NCI-H1436 (cell line): ENCODE measurements around the gene STUM.

Source experiments
- DNase-seq: peaks from one replicate; lab custom pipeline; 2025; lab: John Stamatoyannopoulos, UW

Gene STUM

DNA sequence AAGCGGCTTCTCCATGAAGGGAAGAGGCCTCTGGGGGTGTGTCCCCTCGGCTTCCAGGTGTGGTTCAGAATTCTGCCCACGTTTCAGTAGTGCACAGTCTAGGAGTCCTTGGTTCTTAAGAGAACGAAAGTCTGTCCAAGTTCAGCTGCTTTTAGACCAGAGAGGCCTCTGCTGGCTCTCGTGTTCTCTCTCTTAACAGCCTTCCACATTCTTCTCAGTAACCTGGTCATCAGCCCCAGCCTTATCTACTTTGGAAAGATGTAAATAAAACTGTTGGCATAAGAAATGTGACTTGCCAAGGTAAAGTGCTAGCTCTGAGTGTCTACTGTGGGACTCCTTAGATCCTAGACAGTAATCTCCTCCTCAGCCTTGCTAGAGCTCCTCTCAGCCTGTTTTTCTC, 15.3 kb upstream of the STUM start:
- no peak for DNase-seq

DNA sequence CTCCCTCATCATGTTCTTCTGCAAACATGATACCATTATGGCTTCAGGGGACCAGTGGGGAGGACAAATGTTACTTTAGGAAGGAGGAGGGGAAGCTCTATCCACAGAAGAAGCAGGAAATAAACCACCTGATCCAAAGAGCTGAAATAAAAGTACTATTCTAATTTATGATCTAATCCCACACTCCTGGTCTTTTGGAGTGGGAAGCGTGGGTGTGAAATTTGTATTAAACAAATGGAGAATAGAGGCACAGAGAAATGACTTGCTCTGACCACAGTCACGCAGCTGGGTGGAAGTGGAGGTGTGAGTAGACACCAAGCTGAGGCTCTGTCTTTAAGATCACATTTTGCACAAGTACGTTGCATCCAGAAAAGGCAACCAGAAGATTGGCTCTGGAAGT, 14.5 kb upstream of the STUM start:
- no peak for DNase-seq

DNA sequence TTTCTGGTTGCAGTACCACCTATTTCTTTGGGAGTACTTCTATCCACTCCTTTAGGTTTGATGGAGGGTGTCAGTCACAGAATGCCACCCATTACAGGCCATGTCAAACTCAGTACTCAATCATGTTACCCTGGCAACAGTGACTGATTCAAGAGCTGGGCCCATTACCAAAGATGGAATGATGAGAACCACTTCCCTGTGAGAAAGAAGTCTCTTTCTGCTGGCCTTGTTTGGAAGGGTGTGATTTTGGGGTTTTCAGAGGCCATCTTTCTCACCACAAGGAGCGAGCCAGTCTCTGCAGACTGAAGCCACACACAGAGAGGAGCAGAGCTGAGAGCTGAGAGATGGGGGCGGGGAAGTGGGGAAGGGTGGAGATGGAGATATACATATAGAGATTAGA, 13.9 kb upstream of the STUM start:
- no peak for DNase-seq

DNA sequence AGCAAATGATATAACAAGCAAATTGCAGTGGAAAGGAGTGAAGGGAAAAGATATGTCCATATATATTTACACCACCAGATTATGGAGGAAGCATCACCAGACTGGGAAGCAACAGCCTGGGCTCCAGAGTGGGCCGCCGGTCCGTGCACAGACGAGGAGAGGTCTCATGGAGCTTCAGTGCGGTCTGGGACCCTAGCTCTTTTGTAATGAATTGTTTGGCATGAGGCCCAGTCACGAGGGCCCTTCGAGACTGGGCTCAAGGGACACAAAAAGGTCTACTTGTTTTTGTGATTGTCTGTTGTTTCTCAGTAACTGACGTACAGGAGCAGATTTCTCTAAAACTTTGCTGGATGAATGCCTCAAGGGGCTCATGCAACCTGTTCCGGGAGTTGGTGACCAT, 12.9 kb upstream of the STUM start:
- no peak for DNase-seq

DNA sequence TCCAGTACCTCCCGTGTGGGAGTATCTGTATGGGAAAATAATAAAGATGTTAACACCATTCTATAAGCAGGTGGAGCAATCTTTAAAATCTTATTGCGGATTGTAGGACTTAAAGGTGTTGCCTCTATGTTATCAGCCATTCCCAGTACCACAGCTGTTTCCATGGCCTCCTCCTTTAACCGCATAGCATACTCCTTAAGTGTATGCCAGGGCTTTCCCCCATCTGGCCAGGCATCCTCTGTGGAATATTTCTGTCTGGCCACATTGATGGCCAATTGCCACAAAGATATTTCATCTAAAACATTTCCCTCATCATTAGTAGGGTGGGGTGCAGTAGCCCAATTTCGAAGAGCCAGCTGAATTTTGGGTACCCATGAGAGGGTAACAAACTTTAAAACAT, 7.3 kb upstream of the STUM start:
- no peak for DNase-seq

DNA sequence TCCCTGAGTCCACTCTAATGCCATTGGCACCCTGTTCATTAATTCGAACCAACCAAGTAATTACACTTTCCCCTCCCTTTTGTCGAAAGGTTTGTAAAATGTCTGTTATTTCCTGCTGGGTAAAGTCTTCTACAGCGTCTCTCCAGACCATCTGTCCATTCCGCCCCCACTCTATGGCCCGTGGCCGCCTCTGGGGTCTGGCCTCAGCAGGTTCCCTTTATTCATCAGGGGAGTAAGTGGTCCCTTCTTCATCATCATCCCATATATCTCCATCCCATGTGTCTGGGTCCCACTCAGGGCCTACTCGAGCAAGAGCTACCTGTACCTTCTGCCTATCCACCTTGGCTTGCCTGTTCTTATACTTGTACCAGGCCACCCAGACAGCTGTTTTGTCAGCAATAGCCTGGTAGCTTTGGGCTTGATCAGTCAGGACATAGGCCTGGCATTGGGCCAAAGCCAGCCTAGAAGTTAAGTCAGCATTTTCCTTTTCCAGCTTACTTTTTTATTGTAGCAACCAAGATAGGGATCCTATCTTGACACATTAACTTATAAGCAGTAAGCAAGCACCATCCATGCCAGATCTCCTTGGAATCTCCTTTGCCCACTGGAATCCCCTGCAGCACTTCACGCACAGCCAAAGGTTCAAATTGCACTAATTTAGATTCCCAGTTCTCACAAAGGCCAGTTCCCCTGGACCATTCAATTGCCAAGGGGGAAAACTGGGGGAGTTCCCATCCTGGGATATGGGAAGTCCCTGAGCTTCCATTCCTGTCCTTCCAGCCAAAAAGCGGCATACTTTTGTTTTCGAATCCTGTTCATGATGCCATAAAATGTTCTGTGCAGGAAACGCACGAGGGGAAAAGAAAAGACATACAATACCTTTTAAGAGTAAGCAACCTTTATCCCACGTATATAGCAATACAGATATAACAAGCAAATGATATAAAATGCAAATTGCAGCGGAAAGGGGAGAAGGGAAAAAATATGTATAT, 6.6 kb upstream of the STUM start:
- DNase-seq: no peak

DNA sequence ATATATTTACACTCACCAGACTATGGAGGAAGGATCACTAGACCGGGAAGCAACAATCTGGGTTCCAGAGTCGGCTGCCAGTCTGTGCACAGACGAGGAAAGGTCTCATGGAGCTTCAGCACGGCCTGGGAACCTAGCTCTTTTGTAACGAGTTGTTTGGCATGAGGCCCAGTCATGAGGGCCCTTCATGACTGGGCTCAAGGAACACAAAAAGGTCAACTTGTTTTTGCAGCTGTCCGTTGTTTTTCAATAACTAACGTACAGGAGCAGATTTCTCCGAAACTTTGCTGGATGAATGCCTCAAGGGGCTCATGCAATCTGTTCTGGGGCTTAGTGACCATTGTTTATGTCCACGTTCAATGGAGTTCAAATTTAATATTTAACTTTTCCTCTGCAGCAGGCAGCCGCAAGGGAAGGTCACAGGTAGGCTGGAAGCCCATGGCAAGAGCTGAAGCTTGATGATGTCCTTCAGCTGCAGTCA, 5.9 kb upstream of the STUM start:
- no peak for DNase-seq

DNA sequence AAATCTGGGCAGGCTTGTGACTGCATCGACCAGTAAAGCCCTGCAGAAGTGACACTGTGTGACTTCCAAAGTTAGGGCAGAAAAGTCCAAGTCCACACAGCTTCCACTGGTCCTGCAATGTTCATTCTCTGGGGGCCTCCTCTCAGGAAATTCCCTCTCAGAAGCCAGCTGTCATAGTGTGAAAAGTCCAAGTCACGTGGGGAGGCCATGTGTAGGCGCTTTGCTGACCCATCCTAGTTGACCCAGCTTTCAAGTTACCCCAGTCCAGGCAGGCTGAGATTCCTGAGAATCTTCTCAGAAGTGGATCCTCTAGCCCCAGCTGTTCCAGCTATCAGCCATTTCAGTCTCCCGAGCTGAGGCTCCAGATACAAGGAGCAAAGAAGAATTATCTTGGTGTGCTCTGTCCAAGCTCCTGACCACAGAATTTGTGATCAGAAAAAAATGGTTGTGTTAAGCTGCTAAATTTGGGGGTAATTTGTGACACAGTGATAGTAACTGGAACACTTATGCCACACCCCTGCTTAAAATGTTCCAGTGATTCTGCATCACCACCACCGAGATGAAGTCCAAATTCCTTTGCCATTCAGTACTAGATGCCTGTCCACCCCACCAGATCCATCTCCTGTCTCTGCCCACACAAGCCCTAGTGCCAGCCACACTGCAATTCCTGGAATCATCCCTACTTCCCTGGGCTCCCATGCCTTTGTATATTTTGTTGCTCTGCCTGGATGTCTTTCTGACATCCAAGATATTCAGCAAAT, 2.5 kb upstream of the STUM start:
- no peak for DNase-seq

DNA sequence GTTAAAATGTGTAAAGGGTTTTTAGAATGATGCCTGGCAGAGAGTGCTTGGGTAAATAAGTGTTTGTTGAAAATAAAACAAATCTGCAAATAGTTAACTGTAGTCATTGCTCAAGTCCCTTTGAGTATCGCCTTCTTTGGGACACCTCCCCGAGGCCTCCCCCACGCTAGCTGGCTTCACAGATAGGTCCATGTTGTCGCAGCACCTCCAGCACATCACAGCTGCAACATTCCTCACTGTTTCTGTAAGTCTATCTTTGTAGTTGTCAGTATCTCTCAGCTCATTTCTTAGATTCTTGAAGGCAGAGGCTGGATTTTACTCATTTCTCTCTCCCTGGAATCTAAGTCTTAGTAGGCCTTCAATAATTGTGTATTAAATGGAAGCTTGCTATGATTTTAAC, 1.6 kb upstream of the STUM start:
- no peak for DNase-seq

DNA sequence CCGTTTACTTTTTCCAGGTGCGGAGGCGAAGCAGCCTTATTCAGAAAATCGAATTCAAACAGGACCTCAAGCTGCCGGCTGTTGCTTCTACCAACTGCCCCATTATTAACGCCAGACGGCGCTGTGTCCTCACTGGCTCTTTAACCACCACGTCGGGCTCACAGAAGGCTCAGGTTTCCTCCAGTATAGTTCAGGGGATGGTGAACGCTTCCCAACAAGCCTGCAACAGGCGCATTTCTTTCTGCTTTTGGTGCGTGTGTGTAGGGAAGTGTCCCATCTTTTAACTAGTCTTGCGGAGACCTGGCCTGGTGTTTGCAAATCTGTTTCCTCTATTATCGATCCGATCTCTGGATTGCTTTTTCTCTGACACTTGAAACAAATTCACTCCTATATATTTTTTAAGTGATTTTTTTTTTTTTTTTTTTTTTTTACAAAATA, 791 bp upstream of the STUM start:
- DNase-seq: peak; percentile 93

DNA sequence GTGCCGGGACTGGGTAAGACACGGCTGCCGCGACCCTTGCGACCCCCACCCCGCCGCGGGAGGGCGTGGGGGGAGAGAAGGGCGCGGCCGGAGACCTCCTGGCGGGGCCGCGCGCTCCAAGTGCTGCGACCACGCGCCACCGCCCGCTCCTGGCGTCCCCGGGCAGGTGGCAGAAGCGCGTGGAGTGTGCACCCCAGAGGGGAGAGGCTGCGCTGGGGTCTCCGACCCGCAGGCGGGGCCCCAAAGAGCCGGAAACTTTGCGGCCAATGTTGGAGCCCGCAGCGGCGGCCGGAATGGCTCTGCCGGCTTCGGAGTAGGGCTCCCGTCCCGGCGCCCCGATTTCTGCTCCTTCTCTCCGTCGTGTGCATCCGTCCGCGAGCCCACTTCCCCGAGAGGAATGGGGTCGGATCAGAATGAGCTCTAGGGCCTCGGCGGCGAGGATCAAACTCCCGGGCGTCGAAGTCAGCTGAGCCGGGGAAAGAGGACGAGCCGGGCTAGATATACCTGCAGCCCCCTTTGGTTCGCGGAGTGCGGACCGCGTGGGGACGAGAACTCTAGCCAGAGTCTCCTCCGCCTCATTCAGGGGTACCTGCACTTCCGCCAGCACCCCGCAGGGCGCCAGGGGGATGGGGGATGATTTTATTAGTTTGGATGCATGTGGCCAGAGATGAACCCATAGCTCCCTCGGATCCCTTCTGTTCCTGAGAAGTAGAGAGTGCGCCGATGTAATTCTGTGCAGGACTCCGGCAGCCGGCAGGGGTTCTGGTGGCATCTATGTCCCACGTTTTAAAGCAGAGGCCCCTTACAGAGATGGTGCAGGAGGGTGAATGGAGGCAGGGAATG, 751 bp downstream of the STUM start:
- no peak for DNase-seq

DNA sequence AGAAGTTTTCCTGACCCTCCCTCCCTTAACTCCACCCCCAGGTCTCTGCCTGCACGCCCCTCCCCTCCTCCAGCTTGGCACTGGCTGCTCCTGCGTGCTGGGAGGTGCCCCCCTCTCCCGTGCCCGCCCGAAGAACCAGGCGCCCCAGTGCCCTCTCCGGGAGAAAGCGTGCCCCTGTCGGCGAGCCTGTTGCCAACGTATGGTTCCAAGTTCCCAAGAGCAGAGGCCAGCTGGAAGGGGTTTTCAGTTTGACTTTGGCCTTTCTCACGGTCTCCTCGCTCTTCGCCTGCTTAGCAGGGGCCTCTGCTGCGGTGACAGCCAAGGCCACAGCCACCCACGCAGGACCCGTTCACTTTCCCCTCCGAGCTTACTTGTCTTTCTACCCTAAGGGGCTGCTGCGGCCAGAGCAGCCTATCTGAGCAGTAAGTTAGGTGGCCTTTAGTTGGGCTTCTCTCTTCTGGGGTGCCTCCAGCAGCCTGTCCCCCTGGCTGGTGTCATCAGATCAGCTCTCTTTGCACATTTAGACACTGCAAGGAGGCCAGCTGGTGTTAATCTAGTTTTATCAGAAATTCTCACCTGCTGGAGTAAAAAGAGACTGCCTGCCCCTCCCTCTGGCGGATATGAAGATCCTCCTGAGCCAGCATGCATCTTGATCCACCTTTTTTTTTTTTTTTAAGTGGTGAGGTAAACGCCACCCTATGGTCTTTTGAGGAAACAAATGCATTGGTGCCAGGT, 1.5 kb downstream of the STUM start:
- DNase-seq: peak; percentile 49

DNA sequence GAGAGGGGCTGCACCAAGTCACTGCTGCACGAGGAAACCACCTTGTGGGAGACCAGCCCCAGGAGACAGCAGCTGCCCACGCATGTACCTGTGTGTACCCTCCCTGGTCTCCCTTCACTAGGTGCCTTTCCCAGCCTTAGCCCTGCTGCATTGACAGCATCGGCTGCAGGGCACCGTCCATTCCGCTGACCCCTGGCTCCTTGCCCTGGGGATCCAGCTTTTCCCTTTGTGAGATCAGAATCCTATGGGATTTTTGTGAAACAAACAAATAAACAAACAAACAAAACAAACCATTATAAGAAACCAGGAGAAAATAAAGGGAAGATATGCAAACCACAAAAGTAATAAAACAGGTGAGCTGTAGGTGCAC, 2.1 kb downstream of the STUM start:
- no peak for DNase-seq

DNA sequence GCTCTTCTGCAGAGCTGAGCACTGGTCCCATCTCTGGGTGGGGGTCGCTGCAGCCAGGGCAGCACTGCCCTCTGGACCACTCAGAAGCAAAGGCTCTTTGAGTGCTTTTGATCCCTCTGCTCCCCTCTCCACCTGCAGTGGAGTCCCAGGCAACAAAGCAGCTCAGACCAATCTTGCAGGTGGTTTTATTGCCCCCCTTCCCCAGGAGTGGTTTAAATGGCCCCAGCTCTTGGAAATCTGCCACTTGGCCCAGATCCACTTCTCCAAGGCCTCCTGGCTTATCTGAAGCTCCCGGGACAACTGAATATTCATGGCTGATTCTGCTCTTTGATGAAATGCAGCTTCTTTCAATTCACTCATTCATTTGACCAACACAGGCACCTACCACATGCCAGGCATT, 2.7 kb downstream of the STUM start:
- no peak for DNase-seq

DNA sequence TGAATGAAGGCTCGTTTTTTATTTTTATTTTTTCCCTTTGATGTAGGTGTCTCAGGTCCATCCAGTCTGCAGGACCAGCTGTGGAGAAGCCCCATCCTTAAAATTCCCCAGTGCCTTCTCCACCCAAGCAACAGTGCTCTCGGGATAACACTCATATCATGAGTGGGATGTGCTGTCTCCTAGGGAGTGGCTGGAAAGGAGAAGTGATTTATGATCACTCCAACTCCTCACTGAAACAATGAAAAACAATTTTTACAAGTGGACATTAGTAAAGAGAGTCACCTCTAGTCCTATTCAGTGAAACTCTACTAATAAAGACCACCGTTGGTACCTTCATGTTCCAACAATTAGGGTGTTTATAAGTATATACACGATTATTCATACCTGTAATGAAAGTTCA, 3.5 kb downstream of the STUM start:
- DNase-seq: no peak

DNA sequence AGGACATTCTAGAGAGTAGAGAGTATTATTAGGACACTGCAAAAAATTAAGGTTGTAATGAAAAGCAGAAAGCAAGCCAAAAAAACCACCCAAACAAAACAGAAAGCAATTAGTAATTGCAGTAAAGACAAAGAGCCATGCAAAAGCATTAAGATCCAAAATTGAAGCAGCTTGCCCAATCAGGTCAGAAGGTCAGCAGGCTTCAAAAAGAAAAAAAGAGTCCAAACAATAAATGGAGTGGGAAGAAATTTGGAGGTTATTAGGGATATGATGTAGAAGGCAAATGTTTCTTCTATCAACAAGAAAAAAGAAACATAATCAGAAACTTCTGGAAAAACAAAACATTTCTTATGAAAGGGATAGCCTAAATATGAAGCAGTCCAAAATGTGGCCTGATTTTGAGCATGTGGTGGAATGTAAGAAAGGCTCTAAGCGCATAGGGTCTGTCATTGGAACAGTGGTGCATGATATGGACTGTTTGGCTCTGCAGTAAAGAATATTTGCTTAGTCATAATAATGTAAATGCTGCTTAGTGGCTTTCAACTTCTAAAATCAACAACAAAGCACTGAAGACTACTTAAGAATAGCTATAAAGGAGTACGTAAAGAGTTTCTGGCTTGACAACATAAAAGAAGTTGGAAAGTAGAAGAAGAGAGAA, 4.8 kb downstream of the STUM start:
- no peak for DNase-seq

DNA sequence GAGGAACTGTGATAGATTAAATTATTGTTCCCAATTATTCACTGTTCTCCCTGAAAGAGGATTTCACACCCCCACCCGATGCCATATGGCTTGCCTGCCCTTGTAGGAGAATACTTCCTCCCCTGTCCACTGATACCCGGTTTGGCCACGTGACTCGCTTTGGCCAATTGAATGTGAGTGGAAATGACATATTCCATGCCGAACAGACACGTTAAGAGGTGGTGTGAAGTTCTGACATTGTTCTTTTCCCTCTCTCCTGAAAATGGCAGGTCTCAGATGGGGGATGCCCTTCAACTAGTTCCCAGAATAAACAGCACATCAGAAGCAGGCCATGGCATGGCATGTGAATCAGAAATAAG, 5.3 kb downstream of the STUM start:
- DNase-seq: no peak

DNA sequence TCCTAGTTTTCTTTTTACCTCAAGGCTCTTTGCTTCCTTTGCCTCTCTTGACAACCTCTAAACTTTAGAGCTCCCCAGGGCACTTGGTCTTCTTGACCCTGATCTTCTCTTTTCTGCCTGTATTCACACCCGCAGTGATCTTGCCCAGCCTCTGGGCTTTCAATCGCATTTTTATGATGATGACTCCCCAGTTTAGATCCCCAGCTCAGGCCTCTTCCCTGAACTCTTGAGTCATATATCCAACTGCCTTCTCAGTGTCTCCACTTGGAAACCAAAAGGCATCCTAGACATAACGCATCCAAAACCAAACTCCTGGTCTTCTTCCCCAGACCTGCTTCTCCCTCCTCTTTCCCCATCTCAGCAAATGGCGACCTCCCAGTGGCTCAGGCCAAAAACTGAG, 6.5 kb downstream of the STUM start:
- DNase-seq: no peak

DNA sequence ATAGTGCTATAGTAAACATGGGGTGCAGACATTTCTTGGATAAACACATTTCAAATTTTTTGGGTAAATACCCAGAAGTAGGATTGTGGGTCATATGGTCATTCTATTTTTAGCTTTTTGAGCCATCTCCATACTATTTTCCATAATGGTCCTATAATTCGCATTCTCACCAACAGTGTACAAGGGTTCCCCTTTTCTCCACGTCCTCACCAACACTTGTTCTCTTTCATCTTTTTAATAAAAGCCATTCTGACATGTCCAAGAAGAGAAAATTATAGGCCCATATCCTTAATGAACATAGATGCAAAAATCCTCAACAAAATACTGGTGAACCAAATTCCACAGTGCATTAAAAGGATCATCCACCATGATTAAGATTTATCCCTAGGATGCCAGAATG, 8.9 kb downstream of the STUM start:
- no peak for DNase-seq

DNA sequence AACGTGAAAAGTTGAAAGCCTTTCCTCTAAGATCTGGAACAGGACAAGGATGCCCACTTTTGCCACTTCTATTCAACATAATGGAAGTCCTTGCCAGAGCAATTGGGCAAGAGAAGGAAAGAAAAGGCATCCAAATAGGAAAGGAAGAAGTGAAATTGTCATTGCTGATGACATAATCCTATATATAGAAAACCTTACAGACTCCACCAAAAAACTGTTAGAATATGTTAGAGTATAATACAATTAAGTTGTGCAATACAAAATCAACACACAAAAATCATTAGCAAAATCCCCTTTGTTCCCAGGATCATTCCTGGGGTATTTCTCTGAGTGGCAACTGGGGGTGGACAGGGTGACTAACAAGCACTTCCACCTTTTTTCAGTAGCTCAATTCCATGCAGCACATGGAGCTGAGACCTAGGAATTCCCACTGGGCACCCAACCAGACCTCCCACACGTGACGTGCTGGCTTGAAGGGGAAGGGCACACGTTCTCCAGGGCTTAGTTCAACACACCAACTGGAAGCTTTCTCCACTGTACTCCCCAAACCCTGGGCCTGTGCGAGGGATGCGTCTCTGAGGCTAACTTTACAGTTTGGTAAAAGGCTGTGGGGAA, 9.6 kb downstream of the STUM start:
- no peak for DNase-seq

DNA sequence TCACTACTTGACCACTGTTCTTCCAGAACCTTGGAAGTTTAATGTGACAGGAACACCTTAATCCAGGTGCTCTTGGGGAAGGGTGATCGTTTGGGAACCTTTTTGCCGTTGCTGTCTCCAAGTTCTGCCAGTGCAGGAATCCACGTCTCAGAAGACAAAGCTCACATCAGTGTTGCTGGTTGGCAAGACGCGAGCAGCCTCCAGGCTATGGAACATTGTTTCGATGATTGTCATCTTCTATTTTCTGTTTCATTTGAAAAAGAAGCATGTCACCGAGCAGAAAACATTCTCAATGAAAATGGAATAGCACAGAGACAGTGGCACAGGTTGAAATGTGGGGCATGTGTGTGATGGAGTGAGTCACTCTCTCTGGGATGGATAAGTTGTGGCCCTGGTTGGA, 11.7 kb downstream of the STUM start:
- DNase-seq: no peak
